Measurements from ENCODE around the gene EIF1AD.
"Not testable (repeated sequence)": the region's sequence is repeated elsewhere in the genome, so short reads cannot be mapped to it uniquely, and the experiment has no call there.

Gene EIF1AD

GRCh38 chr11:66001942-66002647 is at the start of gene EIF1AD, which contains the start of gene BANF1:
Gene EIF1AD (minus strand): TSS chr11:66002157. CDS start chr11:66000389, 1,768 bp downstream.
Gene BANF1 (plus strand): TSS chr11:66002503. CDS start chr11:66003251, 748 bp downstream.
- peak; percentile 99 for DNase-seq

- DNase-seq: no peak
Measured at GRCh38 chr11:66051371-66051765, 49.4 kb upstream of the EIF1AD start.

GRCh38 chr11:66050581-66051231 is 48.7 kb upstream of the EIF1AD start:
- no peak for DNase-seq

- no peak for DNase-seq
Measured at GRCh38 chr11:66048547-66049323, 46.8 kb upstream of the EIF1AD start, which contains the start of gene GAL3ST3. Gene GAL3ST3 (minus strand): TSS chr11:66049161. CDS start chr11:66045415, 3,746 bp downstream.

GRCh38 chr11:66047541-66048365 is 45.8 kb upstream of the EIF1AD start:
- no peak for DNase-seq

- no peak for DNase-seq
Measured at GRCh38 chr11:66046901-66047300, 44.9 kb upstream of the EIF1AD start.

GRCh38 chr11:66045177-66045639 is 43.3 kb upstream of the EIF1AD start:
- peak; percentile 36 for DNase-seq

GRCh38 chr11:66044757-66045156 is 42.8 kb upstream of the EIF1AD start:
- no peak for DNase-seq

GRCh38 chr11:66042996-66043906 is 41.3 kb upstream of the EIF1AD start:
- DNase-seq: no peak

- no peak for DNase-seq
Measured at GRCh38 chr11:66042227-66042995, 40.5 kb upstream of the EIF1AD start.

- DNase-seq: no peak
Measured at GRCh38 chr11:66039765-66040164, 37.8 kb upstream of the EIF1AD start.

GRCh38 chr11:66037327-66037726 is 35.4 kb upstream of the EIF1AD start:
- DNase-seq: no peak

GRCh38 chr11:66036334-66036710 is 34.4 kb upstream of the EIF1AD start:
- no peak for DNase-seq

GRCh38 chr11:66035653-66036333 is 33.8 kb upstream of the EIF1AD start:
- DNase-seq: no peak

GRCh38 chr11:66032957-66033735 is 31.2 kb upstream of the EIF1AD start:
- DNase-seq: peak; percentile 5

GRCh38 chr11:66026017-66026529 is 24.1 kb upstream of the EIF1AD start, which contains the start of gene CATSPER1:
Gene CATSPER1 (minus strand): TSS chr11:66026479. CDS start chr11:66026379, 100 bp downstream.
- no peak for DNase-seq

- not testable (repeated sequence) for DNase-seq
Measured at GRCh38 chr11:66023186-66023440, 21.2 kb upstream of the EIF1AD start.

- peak; percentile 37 for DNase-seq
Measured at GRCh38 chr11:66022401-66023185, 20.6 kb upstream of the EIF1AD start.
